ENCODE measurements around the gene TRMT1L. TPM values are rescaled to one million over a fixed set of nuclear protein-coding genes. Genes with fewer than 3 reads are reported as not detected.

The TRMT1L gene
- total RNA-seq, 2 donors from 2014 or later, result 19.8 to 35.7 TPM

GRCh38 chr1:185132534-185132933 lies 24.2 kb downstream of the TRMT1L start:
- Histone ChIP-seq H3K27me3 (replicated peaks; ENCODE audit: insufficient read depth) (no peaks in the 10 kb centered on the region), H3K9me3 (no peaks in the 10 kb centered on the region), H3K36me3 (no peaks in the 10 kb centered on the region), H3K4me1 (replicated peaks) (no peaks in the 10 kb centered on the region), H3K27ac (no peak overlapping the region), H3K4me3 (no peak overlapping the region)
- TF ChIP-seq POLR2A (IDR thresholded peaks at IDR 0.05) (no peak), CTCF (IDR thresholded peaks at IDR 0.05) (no peak), POLR2AphosphoS5 (IDR thresholded peaks at IDR 0.05) (no peak)
- WGBS, result 100% methylated on average over 1 of the region's 1 CpG
- no peak for DNase-seq (ENCODE audit: low spot score)
- intact Hi-C loops (cut with DNase I), result no loop called here

- Histone ChIP-seq H3K4me1 (replicated peaks) (no peaks in the 10 kb centered on the region), H3K4me3 (no peak overlapping the region), H3K36me3 (no peaks in the 10 kb centered on the region), H3K27ac (no peak overlapping the region), H3K27me3 (replicated peaks; ENCODE audit: insufficient read depth) (no peaks in the 10 kb centered on the region), H3K9me3 (no peaks in the 10 kb centered on the region)
- 87% methylated on average over 2 of the region's 2 CpGs for WGBS
- TF ChIP-seq POLR2AphosphoS5 (IDR thresholded peaks at IDR 0.05) (no peak), POLR2A (IDR thresholded peaks at IDR 0.05) (no peak), CTCF (IDR thresholded peaks at IDR 0.05) (no peak)
- intact Hi-C loops (cut with DNase I), result no loop called here
- DNase-seq (ENCODE audit: low spot score), result no peak
Measured at GRCh38 chr1:185129708-185130107, 27.0 kb downstream of the TRMT1L start.

- Histone ChIP-seq H3K36me3 (no peaks in the 10 kb centered on the region), H3K27ac (no peak overlapping the region), H3K9me3 (no peaks in the 10 kb centered on the region), H3K4me3 (no peak overlapping the region), H3K27me3 (replicated peaks; ENCODE audit: insufficient read depth) (no peaks in the 10 kb centered on the region), H3K4me1 (replicated peaks) (no peaks in the 10 kb centered on the region)
- intact Hi-C loops (cut with DNase I), result no loop called here
- WGBS, result 94% methylated on average over 2 of the region's 2 CpGs
- DNase-seq (ENCODE audit: low spot score), result no peak
- TF ChIP-seq POLR2AphosphoS5 (IDR thresholded peaks at IDR 0.05) (no peak), POLR2A (IDR thresholded peaks at IDR 0.05) (no peak)
Measured at GRCh38 chr1:185112356-185112755, 44.4 kb downstream of the TRMT1L start.

- H3K27me3 ChIP-seq (replicated peaks; ENCODE audit: insufficient read depth), result no peaks in the 10 kb centered on the region
- H3K36me3 ChIP-seq, result no peaks in the 10 kb centered on the region
- no peak overlapping the region for H3K27ac ChIP-seq
- no peak for TF ChIP-seq CTCF (IDR thresholded peaks at IDR 0.05)
- TF ChIP-seq POLR2A (IDR thresholded peaks at IDR 0.05), result no peak
- no peak for TF ChIP-seq POLR2AphosphoS5 (IDR thresholded peaks at IDR 0.05)
- DNase-seq (ENCODE audit: low spot score), result no peak
- H3K4me3 ChIP-seq, result no peak overlapping the region
- intact Hi-C loops (cut with DNase I), result no loop called here
- H3K9me3 ChIP-seq, result no peaks in the 10 kb centered on the region
- H3K4me1 ChIP-seq (replicated peaks), result no peaks in the 10 kb centered on the region
Measured at GRCh38 chr1:185111873-185112272, 44.9 kb downstream of the TRMT1L start.

- no peaks in the 10 kb centered on the region for H3K4me1 ChIP-seq (replicated peaks)
- H3K4me3 ChIP-seq, result no peak overlapping the region
- H3K9me3 ChIP-seq, result no peaks in the 10 kb centered on the region
- no peak for DNase-seq (ENCODE audit: low spot score)
- H3K27ac ChIP-seq, result no peak overlapping the region
- TF ChIP-seq POLR2A (IDR thresholded peaks at IDR 0.05) (no peak), POLR2AphosphoS5 (IDR thresholded peaks at IDR 0.05) (no peak), CTCF (IDR thresholded peaks at IDR 0.05) (no peak)
- H3K27me3 ChIP-seq (replicated peaks; ENCODE audit: insufficient read depth), result no peaks in the 10 kb centered on the region
- intact Hi-C loops (cut with DNase I), result no loop called here
- H3K36me3 ChIP-seq, result no peaks in the 10 kb centered on the region
Measured at GRCh38 chr1:185110145-185110544, 46.6 kb downstream of the TRMT1L start.
